Lung microvascular endothelial cell (primary cell): ENCODE results near the gene NUDT21. TPM values are rescaled to one million over a fixed set of nuclear protein-coding genes. Genes with fewer than 3 reads are reported as not detected.

Experiments
- DNase-seq, 2 donors: peaks; one replicate each; pipeline versions ENCODE4 v3.0.0 to v3.0.0-alpha.2; 2010; ENCODE audit warnings: low read depth in 2 of 2
- total RNA-seq: library from RNA; depleted of rRNA; stranded (reverse); fragments of >200 nt; gene quantifications from 2 replicates; pipeline ENCODE4 v1.2.1, GENCODE V29; 2014

Gene NUDT21
- total RNA-seq, 1 donor from 2014 or later: 65.3 TPM

GRCh38 chr16:56462064-56462796, 11.1 kb upstream of the NUDT21 start:
- DNase-seq: no peak

DNA sequence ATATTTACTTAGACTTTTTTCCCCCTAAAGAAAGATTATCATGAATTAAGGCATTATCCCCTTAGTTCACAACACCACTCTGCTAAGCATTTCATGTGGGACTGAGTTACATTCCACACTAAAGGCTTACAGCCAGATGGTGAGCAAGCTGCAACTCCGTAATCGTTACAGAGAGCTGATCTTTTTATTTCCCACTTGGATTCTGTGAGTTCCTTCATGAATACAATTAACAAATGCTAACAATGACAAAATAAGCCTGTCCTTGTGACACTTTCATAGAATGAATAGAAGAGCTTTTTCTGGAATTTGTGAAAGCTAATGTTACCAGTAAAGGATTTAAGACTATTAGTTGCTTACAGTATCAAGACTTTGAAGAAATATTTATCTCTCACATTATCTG, 9.0 kb upstream of the NUDT21 start:
- DNase-seq: no peak

GRCh38 chr16:56457927-56458470, 6.9 kb upstream of the NUDT21 start:
- DNase-seq: no peak

GRCh38 chr16:56451753-56452689, 889 bp upstream of the NUDT21 start:
- DNase-seq: peak; percentile 63

- peak in 1 of 2 donors; percentile 10 for DNase-seq
Observed at GRCh38 chr16:56450275-56450985, 702 bp downstream of the NUDT21 start.

DNA sequence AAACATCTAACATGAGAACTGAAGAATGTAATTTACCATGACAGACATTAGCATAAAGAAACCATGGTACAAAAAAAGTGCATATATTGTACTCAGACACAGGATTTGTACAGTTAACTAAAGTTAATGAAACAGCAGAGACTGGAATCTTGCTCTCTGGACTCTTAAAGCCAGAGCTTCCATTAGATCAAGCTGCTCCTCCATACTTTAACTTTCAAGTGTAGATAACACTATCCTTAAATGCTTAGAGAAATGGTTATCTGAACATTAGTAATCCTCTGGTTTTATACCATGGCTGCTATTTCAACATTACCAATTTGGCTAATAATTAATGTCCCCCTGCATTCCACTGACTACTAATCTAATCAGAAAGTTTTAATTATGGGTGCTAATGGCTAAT, 3.1 kb downstream of the NUDT21 start:
- DNase-seq: no peak

DNA sequence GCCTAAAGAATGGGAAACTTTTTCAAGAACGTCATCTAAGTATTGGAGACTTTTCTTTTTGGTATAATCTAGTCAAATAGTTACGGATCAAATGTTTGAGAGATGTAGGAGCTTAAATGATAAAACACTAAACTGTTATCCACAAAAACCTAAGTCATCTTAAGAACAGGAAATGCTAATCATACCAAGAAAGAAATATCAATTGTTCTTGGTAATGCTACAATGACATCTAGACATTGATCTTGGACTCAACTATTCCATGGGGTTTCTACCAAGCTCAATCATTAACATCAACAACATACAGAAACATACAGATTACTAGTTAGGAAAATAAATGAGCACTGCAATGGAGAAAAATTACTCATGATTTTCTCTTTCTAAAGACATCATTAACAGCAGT, 3.8 kb downstream of the NUDT21 start:
- DNase-seq: peak in 1 of 2 donors; percentile 10

DNA sequence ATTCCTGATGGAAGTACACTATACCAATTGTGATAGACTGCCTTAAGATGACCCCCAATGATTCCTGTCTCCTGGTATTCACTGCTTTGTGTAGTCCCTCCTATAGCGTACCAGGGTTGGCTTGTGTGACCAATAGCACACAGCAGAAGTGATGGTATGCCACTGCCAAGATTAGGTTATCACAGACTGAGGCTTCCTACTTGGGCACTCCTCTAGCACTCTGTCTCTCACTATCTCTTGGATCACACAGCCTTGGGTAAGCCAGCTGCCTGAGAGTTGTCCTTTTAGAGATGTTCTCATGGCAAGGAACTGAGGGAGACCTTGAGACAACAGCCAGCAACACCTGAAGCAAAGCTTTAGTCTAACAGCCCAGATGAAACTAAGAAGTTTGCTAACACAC, 13.1 kb downstream of the NUDT21 start:
- no peak for DNase-seq

DNA sequence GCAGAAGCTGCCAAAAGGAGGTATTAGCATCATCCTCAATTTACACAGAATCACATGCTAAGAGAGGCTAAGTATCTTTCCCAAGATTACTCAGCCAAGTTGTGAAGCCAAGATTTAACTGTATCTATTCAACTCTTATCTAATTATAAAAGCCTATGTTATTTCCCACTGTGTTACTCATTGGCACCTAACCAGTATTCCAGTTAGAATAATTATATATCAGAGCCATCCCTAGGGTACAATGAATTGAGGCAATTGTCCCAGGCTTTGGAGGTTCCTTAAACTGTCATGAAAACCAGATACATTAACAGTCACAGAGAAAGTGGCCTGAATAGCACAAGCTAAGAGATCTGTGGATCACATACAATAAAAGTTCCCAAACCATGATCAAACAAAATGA, 14.9 kb downstream of the NUDT21 start:
- no peak for DNase-seq

- no peak for DNase-seq
Observed at GRCh38 chr16:56428091-56428490, 23.0 kb downstream of the NUDT21 start.

- no peak for DNase-seq
Observed at GRCh38 chr16:56426585-56426984, 24.5 kb downstream of the NUDT21 start.

- DNase-seq: peak; percentile 86 to 88
Observed at GRCh38 chr16:56425439-56425832, 25.7 kb downstream of the NUDT21 start, which contains the start of gene AMFR. TSS of gene AMFR (minus strand) at chr16:56425545. CDS start at chr16:56425327, 218 bp downstream.

- DNase-seq: peak in 1 of 2 donors; percentile 25
Observed at GRCh38 chr16:56424791-56425438, 26.2 kb downstream of the NUDT21 start.

- peak; percentile 8 to 15 for DNase-seq
Observed at GRCh38 chr16:56424404-56424764, 26.7 kb downstream of the NUDT21 start.

GRCh38 chr16:56423584-56424403, 27.3 kb downstream of the NUDT21 start:
- DNase-seq: peak; percentile 6 to 11

DNA sequence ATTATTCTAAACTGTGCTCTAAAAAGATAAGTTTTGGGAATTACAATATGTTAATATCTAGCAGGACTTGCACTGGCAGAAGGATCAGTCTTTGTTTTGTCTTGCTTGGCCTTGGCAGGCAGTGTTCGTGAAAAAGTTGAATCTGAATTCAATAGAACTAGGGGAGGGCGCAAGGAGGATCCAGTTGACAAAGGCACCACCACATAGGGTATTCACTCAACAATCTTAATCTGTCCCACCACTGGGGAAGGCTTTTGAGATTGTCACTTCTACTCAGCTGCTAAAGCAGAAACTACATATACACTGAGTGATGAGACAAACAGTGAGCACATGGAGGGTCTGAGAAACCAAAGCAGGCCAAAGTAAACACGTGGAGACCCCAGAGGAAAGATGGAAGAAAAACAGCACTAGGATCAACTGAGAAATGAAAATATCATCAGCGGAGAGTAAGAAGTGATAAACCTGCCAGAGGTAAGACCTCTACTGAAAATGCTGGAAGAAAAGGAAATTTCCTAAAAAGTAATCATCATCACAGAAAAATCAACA, 28.2 kb downstream of the NUDT21 start:
- no peak for DNase-seq

DNA sequence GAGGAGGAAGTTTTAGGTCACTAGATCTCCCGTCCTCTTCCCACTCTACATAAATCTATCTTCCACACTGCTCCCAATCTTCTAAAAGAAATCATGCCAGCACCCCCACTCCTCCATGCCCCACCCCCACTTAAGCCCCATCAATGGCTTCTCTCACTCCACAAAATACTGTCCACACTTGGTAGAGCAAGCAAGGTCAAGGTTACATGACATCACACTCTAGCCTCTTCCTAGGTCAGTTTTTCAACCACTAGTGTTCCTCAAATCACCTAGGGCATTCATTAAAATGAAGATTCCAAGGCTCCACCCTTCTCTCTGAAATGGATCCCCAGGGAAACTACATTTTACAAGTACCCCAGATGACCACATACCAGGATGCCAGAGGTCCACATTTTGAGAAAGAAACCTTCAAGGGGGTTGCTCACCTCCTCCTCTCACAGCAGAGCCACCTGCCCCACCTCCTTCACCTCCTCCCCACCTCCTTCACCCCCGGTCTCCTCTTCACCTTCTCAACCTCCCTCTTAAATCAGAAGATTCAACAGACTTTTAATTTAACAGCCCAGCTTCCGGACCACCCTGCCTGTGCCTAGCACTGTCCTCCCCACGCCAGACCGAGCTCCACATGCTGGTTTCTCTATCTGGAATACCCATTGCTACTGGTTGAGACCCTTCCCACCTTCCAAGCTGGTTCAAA, 29.0 kb downstream of the NUDT21 start:
- no peak for DNase-seq

- DNase-seq: no peak
Observed at GRCh38 chr16:56421313-56421712, 29.8 kb downstream of the NUDT21 start.

GRCh38 chr16:56420613-56421012, 30.5 kb downstream of the NUDT21 start:
- no peak for DNase-seq
